GM12873 (cell line): ENCODE results near the gene TMEM218.

Experiments used
- CTCF ChIP-seq: IDR thresholded peaks from 2 replicates; pipeline ENCODE4 v1.5.1; 2012; ENCODE audit warnings: low read depth, mild to moderate bottlenecking, moderate library complexity, low read length, control low read depth; ENCODE audit not compliant: insufficient read depth; ENCODE audit errors: missing control alignments

The TMEM218 gene

GRCh38 chr11:125082611-125083311 lies 28.7 kb downstream of the TMEM218 start:
- no peak for TF ChIP-seq CTCF

- no peak for TF ChIP-seq CTCF
Measured at GRCh38 chr11:125082040-125082439, 29.4 kb downstream of the TMEM218 start.

GRCh38 chr11:125081098-125081798 lies 30.2 kb downstream of the TMEM218 start:
- no peak for TF ChIP-seq CTCF

- no peak for TF ChIP-seq CTCF
Measured at GRCh38 chr11:125080531-125080911, 30.9 kb downstream of the TMEM218 start.

- TF ChIP-seq CTCF = no peak
Measured at GRCh38 chr11:125079878-125080530, 31.4 kb downstream of the TMEM218 start.

- no peak for TF ChIP-seq CTCF
Measured at GRCh38 chr11:125079151-125079877, 32.1 kb downstream of the TMEM218 start.
